HG02571 (cell line): ENCODE measurements around the gene SCARB2.

Source experiments
- ATAC-seq: cut with Tn5 transposase; IDR thresholded peaks from one replicate; pipeline ENCODE4 v1.9.1; 2021; ENCODE audit warnings: mild to moderate bottlenecking, moderate library complexity; ENCODE audit not compliant: unreplicated experiment

Gene SCARB2

GRCh38 chr4:76232681-76233080 lies 19.1 kb upstream of the SCARB2 start:
- ATAC-seq, result no peak

- ATAC-seq, result no peak
These were observed 12.8 kb upstream of the SCARB2 start for GRCh38 chr4:76226418-76226817.

- ATAC-seq, result no peak
These were observed 10.5 kb upstream of the SCARB2 start for GRCh38 chr4:76224171-76224570.

GRCh38 chr4:76219299-76220055 lies 5.9 kb upstream of the SCARB2 start:
- ATAC-seq, result no peak

- ATAC-seq, result no peak
These were observed 3.6 kb upstream of the SCARB2 start for GRCh38 chr4:76216975-76217814.

- ATAC-seq, result no peak
These were observed 2.9 kb upstream of the SCARB2 start for GRCh38 chr4:76216524-76216923.

- no peak for ATAC-seq
These were observed 1.5 kb upstream of the SCARB2 start for GRCh38 chr4:76215077-76215476.

- peak; percentile 0 for ATAC-seq
These were observed 602 bp upstream of the SCARB2 start for GRCh38 chr4:76214177-76214675.

GRCh38 chr4:76212851-76213414 lies 691 bp downstream of the SCARB2 start:
- no peak for ATAC-seq

- ATAC-seq, result no peak
These were observed 1.6 kb downstream of the SCARB2 start for GRCh38 chr4:76211769-76212708.

GRCh38 chr4:76210452-76210851 lies 3.2 kb downstream of the SCARB2 start:
- ATAC-seq, result no peak

- no peak for ATAC-seq
These were observed 3.7 kb downstream of the SCARB2 start for GRCh38 chr4:76209881-76210280.

- no peak for ATAC-seq
These were observed 5.4 kb downstream of the SCARB2 start for GRCh38 chr4:76208005-76208765.

- no peak for ATAC-seq
These were observed 6.1 kb downstream of the SCARB2 start for GRCh38 chr4:76207549-76207948.

GRCh38 chr4:76206222-76206942 lies 7.2 kb downstream of the SCARB2 start:
- ATAC-seq, result no peak

- no peak for ATAC-seq
These were observed 8.1 kb downstream of the SCARB2 start for GRCh38 chr4:76205476-76205875.

- ATAC-seq, result no peak
These were observed 8.7 kb downstream of the SCARB2 start for GRCh38 chr4:76204936-76205335.

- no peak for ATAC-seq
These were observed 10.1 kb downstream of the SCARB2 start for GRCh38 chr4:76203541-76203940.

- ATAC-seq, result no peak
These were observed 12.3 kb downstream of the SCARB2 start for GRCh38 chr4:76201276-76201675.
